Peyer's patch (tissue), 4 donors: Measurements from ENCODE around the gene C12orf54. TPM values are rescaled to one million over a fixed set of nuclear protein-coding genes. Genes with fewer than 3 reads are reported as not detected.

Experiments
- DNase-seq, 3 donors: peaks; one replicate each; pipeline ENCODE4 v3.0.0-alpha.2; 2017 to 2019
- H3K27ac ChIP-seq, 4 donors: fragments of 200-600 bp; sonication (generic); one replicate each; pipeline ENCODE4 v1.5.1; 2016 to 2019
- H3K27me3 ChIP-seq, 2 donors: fragments of 200-600 bp; sonication (generic); one replicate each; pipeline ENCODE4 v1.5.1; 2019
- H3K36me3 ChIP-seq, 3 donors: fragments of 200-600 bp; sonication (generic); one replicate each; pipeline ENCODE4 v1.5.1; 2016 to 2019
- H3K4me1 ChIP-seq, 4 donors: fragments of 200-600 bp; sonication (generic); one replicate each; pipeline ENCODE4 v1.5.1; 2016 to 2019
- H3K4me3 ChIP-seq, 4 donors: fragments of 200-600 bp; sonication (generic); 1 replicate in 3 of 4; 2 replicates in 1 of 4; pipeline ENCODE4 v1.5.1; 2016 to 2019; ENCODE audit warnings: mild to moderate bottlenecking in 1 of 4
- H3K9me3 ChIP-seq, 4 donors: fragments of 200-600 bp; sonication (generic); one replicate each; pipeline ENCODE4 v1.5.1; 2016 to 2019; ENCODE audit warnings: mild to moderate bottlenecking in 1 of 4
- POLR2A ChIP-seq, 2 donors: fragments of 450-650 bp; IDR thresholded peaks; one replicate each; pipeline ENCODE4 v1.5.1; 2017; ENCODE audit warnings: antibody characterized with exemption in 2 of 2, mild to moderate bottlenecking in 2 of 2, moderate library complexity in 2 of 2
- total RNA-seq, 4 donors: library from RNA; depleted of rRNA; stranded (reverse); fragments of >200 nt; gene quantifications; one replicate each; pipeline ENCODE4 v1.1.0, GENCODE V29; 2016
- TF ChIP-seq, protein P1 (sequence below), 6 experiments: fragments of 450-650 bp in 4 of 6; fragments of 200-600 bp in 2 of 6; sonication (generic) in 1 of 6; IDR thresholded peaks; one replicate each; pipeline ENCODE4 v1.5.1; 2017 to 2019; ENCODE audit warnings: antibody characterized with exemption in 6 of 6, mild to moderate bottlenecking in 3 of 6, moderate library complexity in 1 of 6

C12orf54 gene
- total RNA-seq, 4 donors from 2014 or later = 2.8 TPM; not detected in 3

DNA sequence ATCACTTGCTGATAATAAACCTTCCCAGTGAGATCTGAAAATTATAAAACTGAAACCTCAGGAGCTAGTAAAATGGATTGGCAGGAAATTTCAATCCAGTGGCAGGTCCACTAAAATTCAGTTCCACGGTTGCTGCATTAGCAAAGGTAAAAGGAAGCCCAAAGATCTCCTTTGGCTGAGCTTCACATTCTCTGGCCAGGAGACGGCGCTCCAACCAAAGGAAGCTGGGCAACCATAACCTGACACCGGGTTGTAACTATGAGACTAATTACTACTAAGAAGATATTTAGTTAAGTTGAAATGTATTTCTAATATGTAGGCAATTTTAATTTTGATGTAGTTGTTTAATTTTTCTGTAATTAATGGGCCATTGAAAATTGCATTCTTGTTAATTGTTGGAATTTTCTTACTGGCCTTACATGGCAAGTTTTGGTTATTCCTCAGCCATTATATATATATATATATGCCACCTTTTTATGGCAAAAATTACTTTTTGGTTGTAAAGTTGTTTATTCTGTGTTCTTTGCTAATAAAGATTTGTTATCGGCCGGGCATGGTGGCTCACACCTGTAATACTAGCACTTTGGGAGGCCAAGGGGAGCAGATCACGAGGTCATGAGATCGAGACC lies 60.1 kb downstream of the C12orf54 start:
- no peak overlapping the region for H3K4me3 ChIP-seq
- H3K27me3 ChIP-seq = no peaks in the 10 kb centered on the region
- no peaks in the 10 kb centered on the region for H3K9me3 ChIP-seq
- TF ChIP-seq, protein P1, sequence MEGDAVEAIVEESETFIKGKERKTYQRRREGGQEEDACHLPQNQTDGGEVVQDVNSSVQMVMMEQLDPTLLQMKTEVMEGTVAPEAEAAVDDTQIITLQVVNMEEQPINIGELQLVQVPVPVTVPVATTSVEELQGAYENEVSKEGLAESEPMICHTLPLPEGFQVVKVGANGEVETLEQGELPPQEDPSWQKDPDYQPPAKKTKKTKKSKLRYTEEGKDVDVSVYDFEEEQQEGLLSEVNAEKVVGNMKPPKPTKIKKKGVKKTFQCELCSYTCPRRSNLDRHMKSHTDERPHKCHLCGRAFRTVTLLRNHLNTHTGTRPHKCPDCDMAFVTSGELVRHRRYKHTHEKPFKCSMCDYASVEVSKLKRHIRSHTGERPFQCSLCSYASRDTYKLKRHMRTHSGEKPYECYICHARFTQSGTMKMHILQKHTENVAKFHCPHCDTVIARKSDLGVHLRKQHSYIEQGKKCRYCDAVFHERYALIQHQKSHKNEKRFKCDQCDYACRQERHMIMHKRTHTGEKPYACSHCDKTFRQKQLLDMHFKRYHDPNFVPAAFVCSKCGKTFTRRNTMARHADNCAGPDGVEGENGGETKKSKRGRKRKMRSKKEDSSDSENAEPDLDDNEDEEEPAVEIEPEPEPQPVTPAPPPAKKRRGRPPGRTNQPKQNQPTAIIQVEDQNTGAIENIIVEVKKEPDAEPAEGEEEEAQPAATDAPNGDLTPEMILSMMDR (IDR thresholded peaks at IDR 0.05) = peak in 4 of 6 experiments; percentile 40 to 68 (median 50)
- no peak for TF ChIP-seq POLR2A (IDR thresholded peaks at IDR 0.05)
- H3K36me3 ChIP-seq = no peaks in the 10 kb centered on the region
- peak in 1 of 3 donors; percentile 52 for DNase-seq
- H3K4me1 ChIP-seq = no peaks in the 10 kb centered on the region
- no peak overlapping the region for H3K27ac ChIP-seq

DNA sequence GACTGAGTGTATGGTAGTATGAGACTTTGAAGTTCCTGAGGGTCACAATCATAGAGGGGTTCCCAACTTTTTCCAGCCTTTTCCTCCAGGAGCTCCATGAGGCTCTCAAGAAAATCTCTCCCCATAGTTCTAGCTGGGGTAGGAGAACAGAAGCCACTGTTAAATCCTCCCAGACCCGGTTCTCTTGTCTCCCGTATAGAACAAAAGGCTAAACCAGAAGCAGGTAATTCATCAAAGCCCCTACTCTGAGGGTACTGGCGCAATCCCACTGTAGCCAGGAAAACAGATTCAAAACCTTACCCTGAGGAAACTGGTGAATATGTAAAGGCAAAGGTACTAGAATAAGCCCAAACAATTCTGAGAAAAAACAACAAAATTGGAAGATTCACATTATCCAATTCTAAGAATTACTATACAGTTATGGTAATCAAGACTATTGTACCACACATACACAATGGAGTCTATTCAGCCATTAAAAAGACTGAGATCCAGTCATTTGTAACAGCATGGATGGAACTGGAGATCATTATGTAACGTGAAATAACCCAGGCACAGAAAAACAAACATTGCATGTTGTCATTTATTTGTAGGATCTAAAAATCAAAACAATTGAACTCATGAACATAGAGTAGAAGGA lies 63.7 kb downstream of the C12orf54 start:
- Histone ChIP-seq H3K27ac (no peak overlapping the region), H3K36me3 (no peaks in the 10 kb centered on the region), H3K4me3 (no peak overlapping the region), H3K4me1 (no peaks in the 10 kb centered on the region), H3K27me3 (no peaks in the 10 kb centered on the region), H3K9me3 (no peaks in the 10 kb centered on the region)
- DNase-seq = no peak
- TF ChIP-seq, protein P1 (IDR thresholded peaks at IDR 0.05) = no peak

Other genes starting within 250 kb of the C12orf54 start
- gene ZNF641, start 131.6 kb upstream of the C12orf54 start, total RNA-seq = 10 to 100 TPM; 11.7 to 50.3 (median 17.0) TPM
- gene ANP32D, start 9.9 kb upstream of the C12orf54 start, total RNA-seq = not detected
- not detected for gene OR8S1, start 43.1 kb downstream of the C12orf54 start, total RNA-seq
- not detected for gene LALBA, start 87.5 kb downstream of the C12orf54 start, total RNA-seq
- gene KANSL2, start 199.7 kb downstream of the C12orf54 start, total RNA-seq = 100 to 1,000 TPM in 1 of 4 donors, 10 to 100 TPM in 3; 14.4 to 106 (median 49.9) TPM
- 10 to 100 TPM; 29.6 to 68.5 (median 42.9) TPM for gene CCNT1, start 234.2 kb downstream of the C12orf54 start, total RNA-seq